Activated CD8-positive, alpha-beta memory T cell treated with anti-CD3 and anti-CD28 coated beads, Interleukin-2, amount 50 U/mL, for 48 hours (primary cell): ENCODE results near the gene MGP.
A peak's percentile ranks its signal among the peaks of the same experiment; 100 is the strongest.

Experiments used
- DNase-seq: peaks from one replicate; pipeline ENCODE4 v3.0.0-alpha.2; 2020

MGP gene

DNA sequence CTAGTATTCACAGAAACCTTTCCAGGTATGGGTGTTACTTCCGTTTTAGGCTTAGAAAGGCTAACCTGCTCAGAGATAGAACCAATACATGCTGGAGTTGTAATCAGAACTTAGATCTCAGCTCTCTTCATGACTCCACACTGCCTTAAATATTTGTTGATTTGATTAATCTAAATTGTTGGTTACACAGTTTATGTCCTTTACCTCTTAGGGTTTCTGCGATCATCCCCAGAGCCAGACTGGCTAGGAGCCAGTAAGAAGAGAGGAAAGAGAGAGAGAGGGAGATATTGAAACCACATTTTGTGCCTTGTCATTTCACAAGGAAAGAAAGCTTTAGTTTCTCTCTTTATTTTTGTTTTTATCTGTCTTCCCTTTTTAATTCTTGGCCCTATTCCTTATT is 16.8 kb upstream of the MGP start:
- DNase-seq, result no peak

DNA sequence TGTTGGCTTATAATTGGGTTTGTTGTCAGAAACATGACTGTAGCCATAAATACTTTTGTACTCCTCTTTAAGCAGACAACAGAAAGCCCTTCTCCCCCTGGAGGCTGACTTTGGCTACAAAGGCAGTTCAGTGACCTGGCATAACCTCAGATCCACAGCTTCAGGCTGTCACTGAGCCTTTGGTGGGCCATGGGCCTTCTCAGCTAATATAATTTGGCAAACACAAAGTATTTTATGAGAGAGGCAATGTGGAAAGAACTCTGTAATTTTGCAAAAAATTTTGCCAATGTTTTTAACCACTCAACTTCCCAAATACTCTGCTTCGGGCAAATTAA is 15.5 kb upstream of the MGP start:
- no peak for DNase-seq

DNA sequence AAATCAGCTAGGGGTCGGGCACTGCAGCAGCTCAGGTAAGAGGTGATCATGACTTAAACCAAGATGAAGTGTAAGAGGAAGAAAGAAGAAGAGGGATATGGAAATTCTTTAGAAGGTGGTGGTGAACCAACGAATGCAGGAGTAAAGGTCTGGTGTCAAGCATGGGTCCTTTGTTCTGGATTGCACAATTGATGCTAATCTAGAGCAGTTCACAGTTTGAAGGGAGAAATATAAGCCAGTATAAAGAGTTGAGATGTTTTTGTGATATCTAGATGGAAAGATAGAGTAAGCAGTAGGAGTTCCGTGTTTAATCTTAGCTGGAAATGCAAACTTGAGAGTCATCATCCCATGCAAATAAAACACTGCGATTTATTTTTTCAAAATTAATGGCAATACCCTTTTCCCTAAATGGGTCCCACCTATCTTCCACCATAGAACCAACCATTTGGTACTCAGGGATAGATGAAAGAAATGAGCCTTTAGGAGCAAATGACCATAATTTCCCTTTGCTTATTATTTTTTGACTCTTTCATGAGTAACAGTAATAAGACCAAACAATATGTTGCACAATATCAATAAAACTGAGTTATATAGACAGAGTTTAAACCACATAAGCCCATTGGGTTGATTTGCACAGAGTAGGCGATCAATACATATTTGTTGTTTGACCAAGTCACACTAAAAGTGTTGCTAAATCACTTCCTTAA is 15.0 kb upstream of the MGP start:
- DNase-seq, result no peak

DNA sequence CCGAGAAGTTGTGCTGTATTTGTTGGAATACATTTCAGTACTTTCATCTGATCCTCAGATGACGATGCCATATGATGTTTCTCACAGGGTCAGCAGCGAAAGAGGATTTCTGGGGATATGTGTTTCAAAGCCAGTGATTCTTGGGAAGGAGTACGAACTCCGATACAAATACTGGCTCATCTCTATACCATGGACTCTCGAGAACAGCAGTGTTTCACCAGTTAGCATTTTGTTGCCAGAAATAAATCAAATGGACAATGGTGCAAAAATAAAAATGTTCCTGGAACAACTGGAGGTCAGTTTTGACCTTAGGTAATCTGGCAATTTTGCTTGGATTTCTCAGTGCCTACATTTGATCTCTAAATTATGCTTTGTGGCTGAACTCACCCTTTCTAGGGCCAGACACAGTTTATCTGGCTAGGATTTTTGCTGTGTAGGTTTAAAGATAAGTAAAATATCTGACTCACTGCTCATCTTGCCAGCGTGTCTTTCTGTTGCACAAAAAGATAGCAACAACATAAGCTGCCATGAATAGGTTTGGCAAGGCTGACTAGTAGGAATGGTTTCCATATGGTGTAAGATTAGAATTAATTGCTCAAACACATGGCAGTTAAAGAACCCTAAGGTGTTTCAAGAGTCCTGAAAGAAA is 11.0 kb upstream of the MGP start:
- DNase-seq, result no peak

DNA sequence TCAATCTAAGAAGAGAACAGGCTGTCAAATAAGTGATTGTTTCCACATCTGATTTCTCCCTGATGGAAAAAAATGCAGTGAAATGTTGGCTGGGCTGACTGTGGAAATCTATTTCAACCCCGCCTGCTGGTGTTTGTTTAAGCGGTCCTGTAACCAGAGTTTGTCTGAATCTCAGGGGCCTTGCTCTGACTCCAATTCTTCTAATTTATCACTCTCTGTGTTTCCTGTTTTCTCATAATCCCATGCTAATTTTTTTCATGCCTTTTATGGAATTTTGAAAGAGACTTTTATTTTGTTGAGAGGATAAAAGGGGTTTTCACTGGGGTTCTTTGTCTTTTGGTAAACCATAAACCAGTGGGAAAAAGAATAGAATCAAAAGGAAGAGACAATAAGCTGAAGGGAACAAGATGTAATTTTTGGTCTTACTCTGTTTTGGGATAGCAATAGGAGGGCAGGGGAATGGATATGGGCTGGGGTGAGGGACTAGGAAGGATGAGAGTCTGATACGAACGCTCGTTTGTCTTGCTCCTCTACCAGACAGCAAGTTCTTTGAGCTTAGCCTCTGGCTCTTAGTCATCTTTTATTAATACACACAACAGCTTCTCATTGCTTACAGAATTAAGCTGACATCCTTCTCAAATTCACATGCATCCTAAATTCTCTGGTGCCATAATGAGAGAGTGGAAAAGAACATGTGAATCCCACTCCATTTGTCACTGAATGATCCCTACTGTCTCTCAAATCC is 8.0 kb upstream of the MGP start:
- DNase-seq, result no peak

DNA sequence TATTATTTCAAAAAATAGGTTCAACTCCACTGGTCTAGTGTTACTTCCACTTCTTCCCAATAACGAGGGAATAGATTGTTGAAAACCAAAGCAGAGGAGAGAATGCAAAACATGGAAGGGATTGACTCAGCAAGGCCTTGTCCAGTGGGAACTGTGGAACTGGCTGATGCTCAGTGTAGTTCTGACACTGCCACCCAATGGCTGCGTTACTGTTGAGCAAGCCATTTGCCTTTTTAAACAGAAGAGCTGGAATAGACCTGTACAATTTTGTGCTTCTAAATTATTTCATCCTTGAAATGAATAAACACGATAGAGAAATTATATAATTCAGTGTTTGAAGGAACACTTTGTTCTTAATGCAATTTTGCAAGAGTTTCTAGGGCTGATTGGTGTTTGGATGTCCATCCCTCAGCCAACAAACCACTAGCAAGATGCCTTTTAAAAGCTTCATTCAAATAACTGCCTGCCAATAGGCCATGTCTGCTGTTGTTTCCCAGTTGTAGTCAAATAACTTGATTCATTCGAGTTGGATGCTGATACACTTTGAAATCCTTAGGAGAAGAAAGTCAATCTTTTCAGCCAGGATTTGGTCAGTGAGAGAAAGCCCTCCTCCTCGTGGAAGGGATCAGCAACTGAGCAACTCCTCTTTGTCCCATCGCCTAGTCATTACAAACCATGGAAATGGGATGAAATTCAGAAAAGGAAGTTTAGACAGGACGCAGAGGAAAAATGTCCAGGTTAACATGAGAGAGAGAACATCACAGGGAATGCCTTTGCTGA is 7.3 kb upstream of the MGP start:
- DNase-seq, result no peak

DNA sequence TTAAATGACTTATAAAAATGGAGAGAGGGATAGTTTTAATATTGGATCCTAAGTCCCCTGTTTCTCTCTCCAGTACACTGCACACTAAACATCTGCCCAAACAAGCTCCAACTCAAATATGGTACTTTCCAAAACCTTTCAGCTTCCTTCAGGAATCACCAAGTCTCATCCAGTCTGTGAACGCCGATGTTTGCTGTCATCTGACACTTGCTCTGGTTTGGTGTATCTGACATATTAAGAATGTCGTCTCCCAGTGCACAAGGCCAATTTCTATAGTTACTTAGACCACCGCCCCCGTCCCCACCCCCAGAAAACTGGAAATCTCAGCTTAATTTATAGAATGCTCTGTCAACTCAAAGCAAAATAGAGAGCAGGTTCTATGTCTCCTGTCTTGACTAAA is 5.0 kb upstream of the MGP start:
- no peak for DNase-seq

DNA sequence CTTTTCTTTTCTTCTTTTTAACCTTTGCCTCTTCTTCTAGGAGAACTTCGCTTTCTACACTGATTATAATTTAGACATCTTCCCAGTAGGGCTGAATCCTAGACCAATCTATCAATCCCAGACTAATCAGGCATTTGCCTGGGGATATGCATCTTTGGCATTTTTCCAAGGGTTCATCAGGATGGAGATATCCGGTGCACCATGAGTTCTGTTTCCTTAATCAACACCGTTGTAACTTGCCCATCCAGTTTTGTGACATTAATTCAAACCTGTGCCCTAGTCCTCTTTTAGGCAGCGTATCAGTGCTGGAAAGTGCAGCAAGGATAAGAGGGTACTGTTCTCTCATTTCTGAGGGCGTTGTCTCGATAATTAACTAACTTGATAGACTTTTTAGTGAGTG is 617 bp upstream of the MGP start:
- DNase-seq, result no peak

DNA sequence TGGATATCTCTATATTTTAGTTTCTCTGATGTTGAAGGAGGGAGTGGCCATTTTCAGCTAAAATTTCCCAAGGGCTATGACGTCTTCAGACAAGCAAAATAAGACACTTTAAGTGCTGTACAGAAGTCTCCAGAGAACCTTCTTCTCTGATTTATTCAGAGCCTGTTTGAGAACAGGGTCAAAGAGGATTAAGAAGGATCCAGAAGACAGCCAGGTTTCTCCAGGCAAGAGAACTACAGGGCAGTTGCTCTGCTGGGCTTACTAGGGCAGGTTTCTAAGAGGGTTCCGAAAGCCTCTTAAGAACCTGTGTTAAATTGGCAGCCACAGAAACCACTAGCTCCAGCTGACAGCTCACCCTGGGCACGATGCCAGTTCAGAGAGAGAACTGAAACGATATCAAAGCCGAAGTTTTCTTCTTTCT is 1.2 kb downstream of the MGP start:
- DNase-seq, result peak; percentile 80

DNA sequence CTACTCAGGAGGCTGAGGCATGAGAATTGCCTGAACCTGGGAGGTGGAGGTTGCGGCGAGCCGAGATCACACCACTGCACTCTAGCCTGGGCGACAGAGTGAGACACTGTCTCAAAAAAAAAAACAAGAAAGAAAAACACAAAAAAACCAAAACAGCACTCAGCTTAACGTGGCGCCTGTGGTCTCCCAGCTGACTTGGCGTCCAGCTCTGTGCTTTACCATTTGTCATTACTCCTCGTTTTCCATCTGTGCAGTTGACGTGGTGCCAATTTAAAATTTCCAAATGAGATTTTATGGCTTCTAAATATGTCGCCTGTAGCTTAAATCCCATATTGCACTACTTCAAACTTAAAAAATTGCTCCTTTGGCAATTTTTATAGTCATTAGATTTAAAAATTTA is 2.0 kb downstream of the MGP start:
- no peak for DNase-seq

DNA sequence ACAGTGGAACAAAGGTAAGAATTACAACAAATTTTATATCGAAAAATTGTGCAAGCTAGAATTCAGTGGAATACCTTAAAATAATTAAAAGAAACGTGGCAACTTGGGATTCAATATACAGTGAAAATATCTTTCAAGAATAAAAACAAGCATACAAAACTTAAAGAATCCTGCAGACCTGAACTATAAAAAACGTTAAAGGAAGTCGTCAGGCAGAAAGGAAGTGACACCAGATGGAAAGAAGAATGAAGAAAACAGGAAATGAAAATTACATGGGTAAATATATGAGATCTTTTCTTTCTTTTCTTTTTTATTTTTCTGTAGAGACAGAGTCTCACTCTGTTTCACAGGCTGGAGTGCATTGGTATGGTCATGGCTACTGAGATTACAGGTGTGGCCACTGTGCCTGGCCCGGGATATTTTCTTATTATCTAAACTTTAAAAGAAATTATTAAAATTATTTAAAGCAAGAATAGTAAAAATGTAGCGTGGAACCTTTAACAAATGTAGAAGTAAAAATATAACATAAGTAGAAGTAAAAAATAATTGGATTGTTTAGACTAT is 4.7 kb downstream of the MGP start:
- no peak for DNase-seq

DNA sequence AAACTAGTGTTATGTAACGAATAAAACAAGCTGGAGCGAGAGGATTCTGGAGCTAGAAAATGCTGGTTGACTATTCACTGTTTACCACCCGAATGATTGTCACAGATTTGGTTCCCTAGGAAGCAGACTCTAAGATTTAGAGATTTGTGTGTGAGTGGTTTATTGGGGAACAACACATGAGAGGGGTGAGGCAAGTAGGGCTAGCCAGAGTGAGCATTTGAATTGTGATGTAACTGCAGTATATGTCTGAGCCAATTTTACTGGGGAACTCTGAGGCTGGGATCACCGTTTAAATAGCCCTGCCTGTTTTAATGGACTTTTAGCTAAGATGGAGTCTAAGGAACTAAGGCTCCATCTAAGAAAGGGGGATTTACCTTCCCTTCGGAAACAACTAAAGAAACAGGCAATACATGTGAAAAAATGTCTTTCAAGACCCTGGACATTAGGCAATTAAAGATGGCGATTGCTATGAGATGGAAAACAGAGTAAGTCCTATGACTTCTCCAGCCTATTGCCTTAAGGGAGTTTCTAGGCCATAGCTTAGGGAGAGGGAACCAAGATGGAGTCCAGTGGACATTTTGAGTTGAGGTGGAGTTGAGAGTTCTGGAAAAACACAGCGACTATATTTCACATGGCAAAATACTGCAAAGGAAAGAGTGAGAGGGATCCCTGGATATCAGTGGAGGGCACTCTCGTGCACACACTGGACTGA is 6.3 kb downstream of the MGP start:
- DNase-seq, result no peak

DNA sequence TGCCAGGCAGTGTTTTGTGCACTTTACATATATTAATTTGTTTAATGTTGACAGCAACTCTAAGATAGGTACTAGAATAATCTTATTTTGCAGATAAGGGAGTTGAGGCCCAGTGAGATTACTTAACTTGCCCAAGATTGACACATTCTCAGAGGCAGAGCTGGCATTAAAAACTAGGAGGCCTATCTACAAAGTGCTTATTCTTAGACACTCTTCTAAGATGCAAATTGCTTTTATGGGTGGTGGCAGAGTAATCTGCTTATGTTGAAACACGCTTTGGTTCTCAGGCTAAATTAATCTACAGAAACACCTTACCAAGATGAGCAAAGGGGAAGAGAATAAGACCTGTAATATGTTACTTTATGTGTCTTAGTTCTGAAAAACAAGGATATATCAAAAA is 7.2 kb downstream of the MGP start:
- DNase-seq, result no peak

DNA sequence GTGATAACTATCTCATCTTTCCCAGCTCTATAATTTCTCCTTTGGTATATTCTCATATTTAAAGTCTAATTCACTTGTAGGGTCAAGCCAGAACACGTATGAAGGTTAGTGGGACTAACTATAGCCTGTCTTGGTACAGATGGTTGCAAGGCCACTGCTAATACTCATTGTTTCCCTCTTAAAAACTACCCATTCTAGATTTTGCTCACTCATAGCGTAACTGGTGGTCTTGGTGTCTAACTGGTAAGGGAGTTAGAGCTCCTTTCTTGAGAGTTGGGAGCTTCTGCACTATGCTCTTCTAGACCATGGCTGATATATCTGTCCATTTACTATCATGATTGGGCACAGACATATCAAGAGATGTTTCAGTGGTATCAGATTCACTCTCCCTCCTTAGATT is 8.8 kb downstream of the MGP start:
- DNase-seq, result no peak

DNA sequence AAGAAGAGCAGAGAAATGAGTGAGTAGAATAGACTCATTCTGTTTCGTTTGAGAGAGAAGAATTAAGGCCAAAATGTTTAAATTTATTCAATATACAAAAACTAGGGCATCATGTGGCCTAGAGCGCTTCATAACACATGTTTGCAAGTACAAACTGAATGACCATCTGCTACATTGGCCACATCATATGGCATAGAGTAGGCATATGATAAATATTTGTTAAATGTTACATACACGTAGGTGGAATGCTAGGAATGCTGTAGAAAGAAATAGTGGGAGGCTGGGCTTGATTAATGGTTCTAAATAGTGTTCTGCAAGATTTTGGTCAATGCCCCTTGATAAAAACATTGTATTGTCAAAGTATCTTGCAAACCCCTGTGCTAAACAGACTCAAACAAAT is 10.8 kb downstream of the MGP start:
- no peak for DNase-seq

DNA sequence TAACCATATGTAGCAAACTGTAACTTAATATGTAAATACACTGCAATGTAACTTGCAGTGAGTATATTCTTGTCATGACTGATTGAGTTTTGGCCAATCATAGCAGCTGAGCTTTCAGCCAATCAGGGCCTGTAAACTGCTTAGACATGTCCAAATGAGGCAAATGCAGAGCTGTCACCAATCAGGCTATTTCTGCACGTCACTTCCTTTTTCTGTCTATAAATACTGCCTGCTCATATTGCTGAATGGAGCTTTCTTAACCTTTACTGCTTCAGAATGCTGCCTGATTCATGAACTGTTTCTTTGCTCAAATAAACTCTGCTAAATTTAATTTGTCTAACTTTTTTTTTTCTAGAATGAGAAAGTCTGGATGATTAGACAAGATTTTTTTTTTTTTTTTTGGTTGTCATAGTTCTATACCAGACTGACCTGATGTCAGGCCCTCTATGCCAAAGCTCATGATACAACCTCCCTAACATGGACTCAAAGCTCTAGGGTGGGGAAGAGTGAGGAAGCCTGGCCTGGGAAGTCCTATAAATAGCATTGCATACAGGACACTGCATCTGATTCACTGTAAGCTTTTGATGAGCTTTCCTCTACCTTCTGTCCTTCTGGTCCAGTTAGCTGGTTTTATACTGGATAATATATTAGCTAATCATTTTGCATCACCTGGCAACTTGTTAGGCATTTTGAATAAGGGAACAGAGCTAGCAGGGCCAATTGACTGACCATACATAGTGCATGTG is 12.0 kb downstream of the MGP start:
- no peak for DNase-seq

DNA sequence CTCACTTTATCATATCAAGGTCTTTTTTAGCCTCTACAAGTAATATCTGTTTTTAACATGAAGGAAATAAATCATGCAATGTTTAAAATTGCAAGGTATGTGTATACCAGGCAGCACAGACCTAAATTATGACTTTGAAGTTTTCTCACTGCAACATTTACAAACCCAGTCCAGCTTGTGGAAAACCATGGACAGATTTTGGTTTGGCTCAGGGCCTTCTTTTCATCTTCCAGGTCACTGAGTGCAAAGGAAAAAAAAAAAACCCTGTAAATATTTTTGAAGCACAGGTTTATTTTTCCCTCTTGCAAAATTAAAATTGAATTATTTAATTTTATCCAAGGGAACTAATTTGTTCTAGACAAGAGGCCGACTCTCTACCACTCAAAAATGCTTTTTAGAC is 13.8 kb downstream of the MGP start:
- no peak for DNase-seq

DNA sequence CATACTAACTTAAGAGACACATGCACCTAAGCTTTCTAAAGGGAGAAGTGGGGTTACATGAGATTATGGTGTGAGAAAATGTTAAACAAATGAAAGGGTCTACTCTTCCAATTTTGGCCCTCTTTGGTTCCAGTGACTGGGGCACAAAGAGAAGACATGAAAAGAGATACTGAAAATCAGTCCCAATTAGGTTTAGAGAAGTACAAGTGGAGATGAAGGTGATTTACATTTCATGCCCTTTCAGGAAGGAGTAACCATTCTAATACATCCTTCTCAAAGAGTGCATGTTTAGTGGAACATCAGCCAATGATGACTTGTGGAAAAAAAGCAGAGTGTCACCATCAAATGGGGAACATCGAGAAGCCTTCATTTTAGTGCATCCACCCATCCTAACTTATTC is 14.4 kb downstream of the MGP start:
- no peak for DNase-seq

DNA sequence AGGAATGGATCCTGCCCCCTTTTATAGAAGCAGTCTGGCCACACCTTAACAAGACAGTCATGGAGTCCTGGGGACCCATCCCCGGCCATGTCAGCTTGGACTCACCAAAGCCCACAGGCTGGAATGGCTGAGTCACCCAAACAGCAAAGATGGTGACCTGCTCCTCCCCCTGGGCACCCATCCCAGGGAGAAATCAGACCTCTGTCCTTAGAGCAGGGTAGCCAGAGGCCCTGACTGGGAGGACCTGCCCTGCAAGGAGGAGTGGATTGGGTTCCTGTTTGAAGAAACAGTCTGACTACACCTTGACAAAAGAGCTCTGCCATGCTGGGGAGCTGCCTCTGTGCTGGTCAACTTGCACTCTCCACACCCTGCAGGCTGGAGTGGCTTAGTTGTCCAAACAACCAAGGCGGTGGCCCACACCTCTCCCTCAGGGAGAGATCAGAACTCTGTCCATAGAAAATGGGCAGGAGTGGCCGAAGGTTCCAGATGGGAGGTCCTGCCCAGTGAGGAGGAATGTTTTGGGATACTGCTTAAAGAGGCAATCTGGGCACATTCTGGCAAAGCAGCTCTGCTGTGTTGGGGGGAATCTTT is 16.6 kb downstream of the MGP start:
- no peak for DNase-seq

DNA sequence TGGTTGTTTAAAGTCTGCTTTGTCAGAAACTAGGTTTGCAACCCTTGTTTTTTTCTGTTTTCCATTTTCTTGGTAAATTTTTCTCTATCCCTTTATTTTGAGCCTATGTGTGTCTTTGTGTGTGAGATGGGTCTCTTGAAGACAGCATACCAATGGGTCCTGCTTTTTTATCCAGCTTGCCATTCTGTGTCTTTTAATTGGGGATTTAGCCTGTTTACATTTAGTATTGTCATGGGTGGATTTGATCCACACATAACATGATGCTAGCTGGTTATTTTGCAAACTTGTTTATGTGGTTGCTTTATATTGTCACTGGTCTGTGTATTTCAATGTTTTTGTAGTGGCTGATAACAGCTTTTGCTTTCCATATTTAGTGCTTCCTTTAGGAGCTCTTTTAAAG is 25.2 kb downstream of the MGP start:
- DNase-seq, result no peak

DNA sequence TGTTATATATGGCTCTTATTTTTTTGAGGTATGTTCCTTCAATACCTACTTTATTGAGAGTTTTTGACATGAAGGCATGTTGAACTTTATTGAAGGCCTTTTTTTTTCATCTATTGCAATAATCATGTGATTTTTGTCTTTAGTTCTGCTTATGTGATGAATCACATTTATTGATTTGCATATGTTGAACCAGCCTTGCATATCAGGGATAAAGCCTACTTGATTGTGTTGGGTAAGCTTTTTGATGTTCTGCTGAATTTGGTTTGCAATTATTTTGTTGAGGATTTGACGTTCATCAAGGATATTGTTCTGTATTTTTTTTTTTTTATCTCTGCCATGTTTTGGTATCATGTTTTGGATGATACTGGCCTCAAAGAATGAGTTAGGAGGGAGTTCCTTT is 27.1 kb downstream of the MGP start:
- no peak for DNase-seq
